Chondrocyte (in vitro differentiated cells): ENCODE results near the gene PAAF1. TPM values are rescaled to one million over a fixed set of nuclear protein-coding genes. Genes with fewer than 3 reads are reported as not detected.

Source experiments
- DNase-seq: peaks from one replicate; pipeline ENCODE4 v3.0.0; 2021; ENCODE audit warnings: mixed read lengths, low spot score
- H3K27ac Mint-ChIP-seq: one replicate; pipeline ENCODE4 v1.8.0; 2021; ENCODE audit warnings: mild to moderate bottlenecking, moderate library complexity, mixed read lengths; ENCODE audit not compliant: unreplicated experiment
- H3K27me3 Mint-ChIP-seq: 2 replicates; pipeline ENCODE4 v1.8.0; 2021; ENCODE audit warnings: low read depth, mixed read lengths
- H3K36me3 Mint-ChIP-seq: 2 replicates; pipeline ENCODE4 v1.8.0; 2021; ENCODE audit warnings: low read depth, mixed read lengths
- H3K4me1 Mint-ChIP-seq: 2 replicates; pipeline ENCODE4 v1.8.0; 2021; ENCODE audit warnings: low read depth, mild to moderate bottlenecking, mixed read lengths
- H3K4me3 Mint-ChIP-seq: one replicate; pipeline ENCODE4 v1.8.0; 2021; ENCODE audit warnings: mild to moderate bottlenecking, moderate library complexity, mixed read lengths; ENCODE audit not compliant: unreplicated experiment
- H3K9me3 Mint-ChIP-seq: 2 replicates; pipeline ENCODE4 v1.8.0; 2021; ENCODE audit warnings: low read depth, mixed read lengths
- total RNA-seq: library from RNA; stranded (reverse); gene quantifications from 3 replicates; pipeline ENCODE4 v1.2.1, GENCODE V29; 2021
- TF ChIP-seq, protein P1 (sequence below): fragments of 200-600 bp; sonication (generic); IDR thresholded peaks from 2 replicates; pipeline ENCODE4 v1.5.0; 2021; ENCODE audit warnings: antibody characterized with exemption, mild to moderate bottlenecking, moderate library complexity

The PAAF1 gene
- total RNA-seq, 1 donor from 2014 or later, result 13.5 TPM

DNA sequence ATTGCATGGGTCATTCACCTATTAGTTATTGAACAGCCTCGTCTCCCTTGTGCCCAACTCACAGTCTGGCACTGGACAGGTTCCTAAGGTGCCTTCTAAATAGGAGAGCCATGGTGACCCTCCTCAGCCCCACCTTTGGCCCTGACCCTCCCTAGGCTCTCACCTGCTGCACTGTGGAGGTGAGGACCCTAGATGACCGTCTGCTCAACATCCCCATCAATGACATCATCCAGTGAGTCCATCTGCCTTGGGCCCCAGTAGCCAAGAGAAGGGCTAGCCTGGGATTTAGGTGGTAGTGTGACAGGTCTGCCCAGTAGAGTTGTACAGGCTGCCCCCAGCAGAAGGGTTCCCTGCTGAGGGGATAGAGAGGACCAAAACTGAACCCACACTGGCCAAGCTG lies 92.3 kb downstream of the PAAF1 start:
- Mint-ChIP-seq H3K9me3 (no peaks in the 10 kb centered on the region), H3K27me3 (no peaks in the 10 kb centered on the region), H3K4me1 (peaks cover 14% of the 10 kb centered on the region), H3K36me3 (no peaks in the 10 kb centered on the region), H3K4me3 (no peak overlapping the region), H3K27ac (no peak overlapping the region)
- DNase-seq, result no peak
- TF ChIP-seq, protein P1, sequence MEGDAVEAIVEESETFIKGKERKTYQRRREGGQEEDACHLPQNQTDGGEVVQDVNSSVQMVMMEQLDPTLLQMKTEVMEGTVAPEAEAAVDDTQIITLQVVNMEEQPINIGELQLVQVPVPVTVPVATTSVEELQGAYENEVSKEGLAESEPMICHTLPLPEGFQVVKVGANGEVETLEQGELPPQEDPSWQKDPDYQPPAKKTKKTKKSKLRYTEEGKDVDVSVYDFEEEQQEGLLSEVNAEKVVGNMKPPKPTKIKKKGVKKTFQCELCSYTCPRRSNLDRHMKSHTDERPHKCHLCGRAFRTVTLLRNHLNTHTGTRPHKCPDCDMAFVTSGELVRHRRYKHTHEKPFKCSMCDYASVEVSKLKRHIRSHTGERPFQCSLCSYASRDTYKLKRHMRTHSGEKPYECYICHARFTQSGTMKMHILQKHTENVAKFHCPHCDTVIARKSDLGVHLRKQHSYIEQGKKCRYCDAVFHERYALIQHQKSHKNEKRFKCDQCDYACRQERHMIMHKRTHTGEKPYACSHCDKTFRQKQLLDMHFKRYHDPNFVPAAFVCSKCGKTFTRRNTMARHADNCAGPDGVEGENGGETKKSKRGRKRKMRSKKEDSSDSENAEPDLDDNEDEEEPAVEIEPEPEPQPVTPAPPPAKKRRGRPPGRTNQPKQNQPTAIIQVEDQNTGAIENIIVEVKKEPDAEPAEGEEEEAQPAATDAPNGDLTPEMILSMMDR, result no peak

DNA sequence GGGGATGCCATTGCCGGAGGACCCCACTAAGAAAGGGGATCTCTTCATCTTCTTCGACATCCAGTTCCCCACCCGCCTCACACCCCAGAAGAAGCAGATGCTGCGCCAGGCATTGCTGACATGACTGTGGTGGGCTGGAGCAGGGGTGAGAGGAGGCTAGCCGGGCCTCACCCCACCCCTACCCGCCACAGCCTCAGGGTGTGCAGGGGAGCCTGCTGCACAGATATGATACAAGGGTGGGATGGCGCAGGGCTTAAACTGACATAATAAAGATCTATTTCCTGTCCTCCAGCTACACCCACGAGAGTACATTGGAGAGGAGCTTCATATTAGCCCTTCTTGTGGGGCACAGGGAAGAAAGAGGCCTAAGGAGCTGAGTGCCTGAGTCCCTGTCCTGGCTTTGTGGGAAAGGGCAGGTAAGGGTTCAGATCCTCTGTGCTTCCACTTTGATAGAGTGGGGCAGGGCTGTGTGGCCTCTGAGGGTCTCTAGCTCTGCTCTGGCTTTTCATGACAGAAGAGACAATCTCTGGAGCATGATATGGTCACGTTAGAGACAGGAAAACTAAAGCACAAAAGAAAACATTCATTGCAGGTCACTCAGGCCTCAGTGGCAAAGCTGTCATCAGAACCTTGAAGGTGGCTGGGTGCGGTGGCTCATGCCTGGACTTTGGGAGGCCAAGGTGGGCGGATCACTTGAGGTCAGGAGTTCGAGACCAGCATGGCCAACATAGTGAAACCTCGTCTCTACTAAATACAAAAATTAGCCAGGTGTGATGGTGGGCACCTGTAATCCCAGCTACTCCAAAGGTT lies 93.4 kb downstream of the PAAF1 start:
- Mint-ChIP-seq H3K9me3 (no peaks in the 10 kb centered on the region), H3K36me3 (peaks cover 4% of the 10 kb centered on the region), H3K27me3 (no peaks in the 10 kb centered on the region), H3K4me3 (no peak overlapping the region), H3K27ac (no peak overlapping the region), H3K4me1 (peaks cover 10% of the 10 kb centered on the region)
- peak; percentile 57 for DNase-seq
- TF ChIP-seq, protein P1, result no peak

DNA sequence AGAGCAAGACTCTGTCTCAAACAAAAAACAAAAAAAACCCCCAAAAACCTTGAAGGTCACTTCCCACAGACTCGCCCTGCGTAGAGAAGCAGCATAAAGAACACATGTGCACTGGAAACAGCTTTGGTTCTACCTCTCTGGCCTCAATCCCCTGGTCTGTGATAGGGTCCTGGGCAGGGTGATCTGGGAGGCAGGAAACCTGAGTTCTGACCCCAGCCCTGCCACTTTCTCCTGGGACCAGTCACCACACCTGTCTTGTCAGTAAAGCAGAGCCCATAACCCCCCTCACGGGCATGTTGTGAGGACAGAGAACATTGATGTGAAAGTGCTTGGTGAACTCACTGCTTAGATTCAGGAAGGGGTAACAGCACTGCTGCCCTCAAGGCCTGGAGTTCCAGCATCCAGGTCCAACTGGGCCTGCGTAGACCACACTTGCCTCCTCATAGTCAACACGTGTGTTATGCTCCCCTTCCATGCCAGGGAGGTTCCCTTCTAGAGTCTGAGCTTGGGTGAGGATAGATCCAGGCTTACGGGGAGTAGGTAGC lies 94.4 kb downstream of the PAAF1 start:
- Mint-ChIP-seq H3K27me3 (no peaks in the 10 kb centered on the region), H3K4me1 (peaks cover 10% of the 10 kb centered on the region), H3K9me3 (no peaks in the 10 kb centered on the region), H3K27ac (no peak overlapping the region), H3K4me3 (no peak overlapping the region), H3K36me3 (peaks cover 6% of the 10 kb centered on the region)
- DNase-seq, result peak; percentile 42
- TF ChIP-seq, protein P1, result no peak

DNA sequence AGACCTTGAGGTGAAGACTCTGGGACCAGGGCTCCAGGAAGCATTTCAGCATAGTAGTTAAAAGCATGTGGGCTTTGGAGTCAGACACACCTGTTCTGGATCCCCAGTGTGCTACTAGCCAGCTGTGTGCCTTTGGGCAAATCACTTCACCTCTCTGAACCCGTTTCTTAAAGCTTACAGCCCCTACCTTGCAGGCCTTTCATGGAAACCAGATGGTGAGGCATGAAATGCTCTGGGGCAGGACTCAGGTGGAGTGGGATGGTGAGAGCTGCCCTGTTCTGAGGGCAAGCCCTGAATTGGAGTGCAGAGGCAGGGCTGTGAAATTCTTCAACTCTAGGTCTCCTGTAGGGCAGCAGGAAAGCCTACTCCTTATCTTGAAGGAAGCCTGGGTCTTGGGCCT lies 95.4 kb downstream of the PAAF1 start:
- TF ChIP-seq, protein P1, result no peak
- Mint-ChIP-seq H3K4me1 (peaks cover 10% of the 10 kb centered on the region), H3K27me3 (no peaks in the 10 kb centered on the region), H3K9me3 (no peaks in the 10 kb centered on the region), H3K27ac (no peak overlapping the region), H3K4me3 (no peak overlapping the region), H3K36me3 (peaks cover 9% of the 10 kb centered on the region)
- peak; percentile 13 for DNase-seq

DNA sequence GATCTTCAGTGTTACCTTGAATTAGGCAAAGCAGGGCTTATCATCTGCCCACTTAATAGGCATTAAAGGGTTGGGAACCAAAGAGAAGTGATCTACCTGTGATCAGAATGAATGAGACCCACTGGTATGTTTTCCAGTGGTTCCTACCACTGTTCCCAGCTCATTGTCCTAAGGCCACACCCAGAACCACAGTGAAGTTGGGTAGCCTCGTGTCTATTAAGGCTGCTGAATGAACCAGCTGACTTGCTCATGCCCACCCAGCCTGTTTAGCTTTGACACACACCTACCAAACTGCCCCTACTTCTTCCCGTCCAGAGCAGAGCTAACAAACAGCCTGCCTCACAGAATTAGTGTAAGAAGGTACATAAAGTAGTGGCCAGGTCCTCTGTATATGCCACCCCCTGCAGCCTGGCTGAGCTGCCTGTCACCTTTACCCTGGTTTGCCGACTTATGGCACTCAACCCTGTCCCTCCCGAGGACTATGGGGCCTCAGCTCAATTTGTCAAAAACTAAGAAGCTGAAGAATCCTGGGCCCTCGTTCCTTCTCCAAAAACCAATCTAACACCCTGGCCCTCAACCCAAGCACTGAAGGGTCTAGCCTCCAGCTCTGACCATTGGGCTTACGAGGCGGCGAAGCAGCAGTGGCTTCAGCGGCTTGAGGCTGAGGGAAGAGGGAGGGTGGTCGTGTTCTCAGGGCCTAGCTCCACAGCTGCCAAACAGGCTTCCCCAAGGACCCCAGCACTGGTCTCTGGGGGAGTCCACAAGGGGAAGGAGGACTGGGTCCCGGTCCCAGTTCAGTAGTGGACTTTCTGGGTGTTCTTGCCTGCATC lies 96.0 kb downstream of the PAAF1 start:
- Mint-ChIP-seq H3K36me3 (peaks cover 12% of the 10 kb centered on the region), H3K27ac (no peak overlapping the region), H3K4me1 (peaks cover 10% of the 10 kb centered on the region), H3K4me3 (no peak overlapping the region), H3K27me3 (no peaks in the 10 kb centered on the region), H3K9me3 (no peaks in the 10 kb centered on the region)
- TF ChIP-seq, protein P1, result no peak
- peak; percentile 39 for DNase-seq
